WTC11 (cell line): Measurements from ENCODE around the gene MPV17L.

ENCODE experiments used
- ATF3 ChIP-seq: sonication (generic); formaldehyde crosslinking; conservative IDR thresholded peaks from 2 replicates; pipeline ENCODE4 v1.8.1; 2022; ENCODE audit warnings: mild to moderate bottlenecking, missing genetic modification reagents
- ATF6 ChIP-seq: sonication (generic); formaldehyde crosslinking; IDR thresholded peaks from 2 replicates; pipeline ENCODE4 v1.8.1; 2023; ENCODE audit warnings: mild to moderate bottlenecking, missing genetic modification reagents
- E2F4 ChIP-seq: sonication (generic); formaldehyde crosslinking; IDR thresholded peaks from 2 replicates; pipeline ENCODE4 v1.8.1; 2022; ENCODE audit warnings: low read depth, mild to moderate bottlenecking, moderate library complexity, missing genetic modification reagents, borderline replicate concordance
- ELF4 ChIP-seq: sonication (generic); formaldehyde crosslinking; IDR thresholded peaks from 2 replicates; pipeline ENCODE4 v1.8.1; 2022; ENCODE audit warnings: low read depth, mild to moderate bottlenecking, moderate library complexity, missing genetic modification reagents
- FOXJ3 ChIP-seq: sonication (generic); formaldehyde crosslinking; IDR thresholded peaks from 2 replicates; pipeline ENCODE4 v1.9.0; 2021; ENCODE audit warnings: missing genetic modification reagents, mild to moderate bottlenecking, borderline replicate concordance
- RELA ChIP-seq: sonication (generic); formaldehyde crosslinking; IDR thresholded peaks from 2 replicates; pipeline ENCODE4 v1.8.1; 2022; ENCODE audit warnings: missing genetic modification reagents, mild to moderate bottlenecking, borderline replicate concordance
- TF ChIP-seq, protein P1 (sequence below): fragments of 200-600 bp; IDR thresholded peaks from 2 replicates; pipeline ENCODE4 v1.8.0; 2022; ENCODE audit warnings: antibody characterized with exemption

GRCh38 chr16:15452246-15452855, 56.8 kb downstream of the MPV17L start:
- TF ChIP-seq E2F4 (CRISPR knock-in tag), result no peak
- TF ChIP-seq, protein P1, sequence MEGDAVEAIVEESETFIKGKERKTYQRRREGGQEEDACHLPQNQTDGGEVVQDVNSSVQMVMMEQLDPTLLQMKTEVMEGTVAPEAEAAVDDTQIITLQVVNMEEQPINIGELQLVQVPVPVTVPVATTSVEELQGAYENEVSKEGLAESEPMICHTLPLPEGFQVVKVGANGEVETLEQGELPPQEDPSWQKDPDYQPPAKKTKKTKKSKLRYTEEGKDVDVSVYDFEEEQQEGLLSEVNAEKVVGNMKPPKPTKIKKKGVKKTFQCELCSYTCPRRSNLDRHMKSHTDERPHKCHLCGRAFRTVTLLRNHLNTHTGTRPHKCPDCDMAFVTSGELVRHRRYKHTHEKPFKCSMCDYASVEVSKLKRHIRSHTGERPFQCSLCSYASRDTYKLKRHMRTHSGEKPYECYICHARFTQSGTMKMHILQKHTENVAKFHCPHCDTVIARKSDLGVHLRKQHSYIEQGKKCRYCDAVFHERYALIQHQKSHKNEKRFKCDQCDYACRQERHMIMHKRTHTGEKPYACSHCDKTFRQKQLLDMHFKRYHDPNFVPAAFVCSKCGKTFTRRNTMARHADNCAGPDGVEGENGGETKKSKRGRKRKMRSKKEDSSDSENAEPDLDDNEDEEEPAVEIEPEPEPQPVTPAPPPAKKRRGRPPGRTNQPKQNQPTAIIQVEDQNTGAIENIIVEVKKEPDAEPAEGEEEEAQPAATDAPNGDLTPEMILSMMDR, result no peak
- TF ChIP-seq ELF4 (CRISPR knock-in tag), result no peak
- TF ChIP-seq ATF6, result no peak
- no peak for TF ChIP-seq FOXJ3 (CRISPR knock-in tag)
- TF ChIP-seq RELA, result no peak
- TF ChIP-seq ATF3 (CRISPR knock-in tag), result no peak
